Measurements from ENCODE around the gene CREB5. TPM values are rescaled to one million over a fixed set of nuclear protein-coding genes. Genes with fewer than 3 reads are reported as not detected.

Gene CREB5
- total and polyA plus RNA-seq, 10 donors: 0.88 to 56.8 (median 23.5) TPM

GRCh38 chr7:28774261-28774988 lies 362.1 kb downstream of the CREB5 start:
- no peak for DNase-seq
- Histone ChIP-seq H3K9me3 (no peaks in the 10 kb centered on the region), H3K36me3 (no peaks in the 10 kb centered on the region), H3K4me3 (no peak overlapping the region), H3K27me3 (replicated peaks in 1 of 7) (no peaks in the 10 kb centered on the region), H3K4me1 (no peaks in the 10 kb centered on the region), H3K27ac (no peak overlapping the region)
- WGBS, 5 donors: 77 to 91% (median 81%) methylated on average over 4 of the region's 4 CpGs
- TF ChIP-seq CTCF (IDR thresholded peaks at IDR 0.05 in 8 of 11, conservative IDR thresholded peaks at IDR 0.05 in 3 of 11): no peak
- no peak for TF ChIP-seq POLR2A (IDR thresholded peaks at IDR 0.05)
- no peak for TF ChIP-seq POLR2AphosphoS5 (IDR thresholded peaks at IDR 0.05)
- intact Hi-C loops (cut with DNase I; ENCODE audit: low total_unique reads): no loop called here

- TF ChIP-seq POLR2AphosphoS5 (IDR thresholded peaks at IDR 0.05) (no peak), CTCF (IDR thresholded peaks at IDR 0.05 in 8 of 11, conservative IDR thresholded peaks at IDR 0.05 in 3 of 11) (no peak), POLR2A (IDR thresholded peaks at IDR 0.05) (no peak)
- no peaks in the 10 kb centered on the region for H3K36me3 ChIP-seq
- H3K27me3 ChIP-seq (replicated peaks in 1 of 7): no peaks in the 10 kb centered on the region
- H3K4me3 ChIP-seq: no peak overlapping the region
- DNase-seq: no peak
- no peak overlapping the region for H3K27ac ChIP-seq
- H3K4me1 ChIP-seq: peaks cover 0 to 2% (median 0%) of the 10 kb centered on the region in 6 donors
- intact Hi-C loops (cut with DNase I; ENCODE audit: low total_unique reads): no loop called here
- no peaks in the 10 kb centered on the region for H3K9me3 ChIP-seq
- WGBS, 5 donors: 92 to 95% (median 95%) methylated on average over 4 of the region's 4 CpGs
Measured at GRCh38 chr7:28776463-28777157, 364.3 kb downstream of the CREB5 start.

- intact Hi-C loops (cut with DNase I; ENCODE audit: low total_unique reads): no loop called here
- no peak overlapping the region for H3K4me3 ChIP-seq
- no peak for DNase-seq
- H3K9me3 ChIP-seq: no peaks in the 10 kb centered on the region
- no peaks in the 10 kb centered on the region for H3K36me3 ChIP-seq
- peaks cover 0 to 18% (median 12%) of the 10 kb centered on the region in 6 donors for H3K4me1 ChIP-seq
- H3K27ac ChIP-seq: no peak overlapping the region
- H3K27me3 ChIP-seq (replicated peaks in 1 of 7): no peaks in the 10 kb centered on the region
- TF ChIP-seq CTCF (IDR thresholded peaks at IDR 0.05 in 8 of 11, conservative IDR thresholded peaks at IDR 0.05 in 3 of 11) (no peak), POLR2A (IDR thresholded peaks at IDR 0.05) (no peak), POLR2AphosphoS5 (IDR thresholded peaks at IDR 0.05) (no peak)
- 53 to 79% (median 69%) methylated on average over 4 of the region's 4 CpGs for WGBS, 5 donors
Measured at GRCh38 chr7:28778786-28779185, 366.5 kb downstream of the CREB5 start.

GRCh38 chr7:28779954-28780353 lies 367.6 kb downstream of the CREB5 start:
- TF ChIP-seq POLR2A (IDR thresholded peaks at IDR 0.05) (no peak), POLR2AphosphoS5 (IDR thresholded peaks at IDR 0.05) (no peak), CTCF (IDR thresholded peaks at IDR 0.05 in 8 of 11, conservative IDR thresholded peaks at IDR 0.05 in 3 of 11) (no peak)
- DNase-seq: no peak
- 81 to 83% (median 83%) methylated on average over 6 of the region's 6 CpGs for WGBS, 5 donors
- Histone ChIP-seq H3K36me3 (no peaks in the 10 kb centered on the region), H3K27me3 (replicated peaks in 1 of 7) (no peaks in the 10 kb centered on the region), H3K4me1 (peaks cover 0 to 25% (median 12%) of the 10 kb centered on the region in 6 donors), H3K9me3 (no peaks in the 10 kb centered on the region), H3K27ac (no peak overlapping the region), H3K4me3 (no peak overlapping the region)
- intact Hi-C loops (cut with DNase I; ENCODE audit: low total_unique reads): no loop called here

Data from spleen (tissue), 11 donors.